Left ventricle myocardium inferior (tissue), 1 donor: ENCODE results near the gene REEP2. TPM values are rescaled to one million over a fixed set of nuclear protein-coding genes. Genes with fewer than 3 reads are reported as not detected.

Experiments
- DNase-seq: peaks from one replicate; pipeline ENCODE4 v3.0.0-alpha.2; 2020
- H3K27ac ChIP-seq: fragments of 200-600 bp; replicated peaks from 2 replicates; pipeline ENCODE4 v1.8.0; 2021
- H3K27me3 ChIP-seq: fragments of 200-600 bp; 2 replicates; pipeline ENCODE4 v1.8.0; 2021; ENCODE audit warnings: low read depth
- H3K36me3 ChIP-seq: fragments of 200-600 bp; 2 replicates; pipeline ENCODE4 v1.8.0; 2021
- H3K4me1 ChIP-seq: fragments of 200-600 bp; 2 replicates; pipeline ENCODE4 v1.8.0; 2021
- H3K4me3 ChIP-seq: fragments of 200-600 bp; 2 replicates; pipeline ENCODE4 v1.8.0; 2021; ENCODE audit warnings: mild to moderate bottlenecking, moderate library complexity
- H3K9me3 ChIP-seq: fragments of 200-600 bp; replicated peaks from 2 replicates; pipeline ENCODE4 v1.8.0; 2021
- CTCF ChIP-seq: fragments of 200-600 bp; IDR thresholded peaks from 2 replicates; pipeline ENCODE4 v1.8.0; 2021; ENCODE audit warnings: antibody characterized with exemption, mild to moderate bottlenecking, borderline replicate concordance
- intact Hi-C: fragments of 100-400 bp; cut with micrococcal nuclease; formaldehyde crosslinking; loops from one replicate; pipeline ENCODE4 v1.11.0; 2022
- total RNA-seq: library from RNA; stranded (reverse); fragmentation: NEBNext Ultra II Directional; extraction: Animal tissue kit (Norgen Biotek cat#: 25700); gene quantifications from one replicate; pipeline ENCODE4 v1.2.1, GENCODE V29; 2021
- donor health status: DM: no; HTN: yes; CAD: no; lungs with severe emphysema.

Gene REEP2
- total RNA-seq, 1 donor from 2014 or later: 6.6 TPM

- H3K36me3 ChIP-seq: no peaks in the 10 kb centered on the region
- no peak for TF ChIP-seq CTCF
- peak overlapping the region; percentile 71 for H3K4me3 ChIP-seq
- H3K27me3 ChIP-seq: peaks cover 20% of the 10 kb centered on the region
- H3K9me3 ChIP-seq: no peaks in the 10 kb centered on the region
- DNase-seq: no peak
- no peak overlapping the region for H3K27ac ChIP-seq
- intact Hi-C loops: no loop called here
- peaks cover 34% of the 10 kb centered on the region for H3K4me1 ChIP-seq
Observed at GRCh38 chr5:138491284-138491648, 52.4 kb downstream of the REEP2 start.

- no peaks in the 10 kb centered on the region for H3K9me3 ChIP-seq
- intact Hi-C loops: no loop called here
- peak overlapping the region; percentile 71 for H3K4me3 ChIP-seq
- H3K27me3 ChIP-seq: peaks cover 20% of the 10 kb centered on the region
- peak overlapping the region; percentile 31 for H3K27ac ChIP-seq
- H3K36me3 ChIP-seq: no peaks in the 10 kb centered on the region
- DNase-seq: peak; percentile 92
- no peak for TF ChIP-seq CTCF
- peaks cover 34% of the 10 kb centered on the region for H3K4me1 ChIP-seq
Observed at GRCh38 chr5:138491669-138492559, 53.1 kb downstream of the REEP2 start.

- intact Hi-C loops: no loop called here
- H3K27ac ChIP-seq: peak overlapping the region; percentile 31
- H3K9me3 ChIP-seq: no peaks in the 10 kb centered on the region
- peak overlapping the region; percentile 71 for H3K4me3 ChIP-seq
- TF ChIP-seq CTCF: no peak
- peaks cover 20% of the 10 kb centered on the region for H3K27me3 ChIP-seq
- peaks cover 34% of the 10 kb centered on the region for H3K4me1 ChIP-seq
- DNase-seq: no peak
- no peaks in the 10 kb centered on the region for H3K36me3 ChIP-seq
Observed at GRCh38 chr5:138492560-138493045, 53.7 kb downstream of the REEP2 start.

- Histone ChIP-seq H3K4me3 (no peak overlapping the region), H3K27me3 (peaks cover 10% of the 10 kb centered on the region), H3K36me3 (no peaks in the 10 kb centered on the region), H3K4me1 (peaks cover 24% of the 10 kb centered on the region), H3K9me3 (no peaks in the 10 kb centered on the region), H3K27ac (no peak overlapping the region)
- intact Hi-C loops: no loop called here
- no peak for DNase-seq
- no peak for TF ChIP-seq CTCF
Observed at GRCh38 chr5:138495351-138495750, 56.5 kb downstream of the REEP2 start.

Other genes with a start within 250 kb of the REEP2 start
- 20.2 TPM for gene CDC23, start 225.7 kb upstream of the REEP2 start, total RNA-seq
- gene GFRA3, start 164.4 kb upstream of the REEP2 start, total RNA-seq: 0.82 TPM
- gene CDC25C, start 107.3 kb upstream of the REEP2 start, total RNA-seq: not detected
- 26.7 TPM for gene FAM53C, start 100.8 kb upstream of the REEP2 start, total RNA-seq
- 40.7 TPM for gene KDM3B, start 86.4 kb upstream of the REEP2 start, total RNA-seq
- gene EGR1, start 26.4 kb downstream of the REEP2 start, total RNA-seq: 7.8 TPM
- 80.8 TPM for gene ETF1, start 104.2 kb downstream of the REEP2 start, total RNA-seq
- gene HSPA9, start 136.3 kb downstream of the REEP2 start, total RNA-seq: 291 TPM